Pancreas (tissue), 10 donors: Measurements from ENCODE around the gene TAF11L4. TPM values are rescaled to one million over a fixed set of nuclear protein-coding genes. Genes with fewer than 3 reads are reported as not detected.
"Not testable (repeated sequence)": the region's sequence is repeated elsewhere in the genome, so short reads cannot be mapped to it uniquely, and the experiment has no call there.

Source experiments
- ATAC-seq, 4 donors: fragments of 200-7000 bp; cut with Tn5 transposase; one replicate each; pipeline versions ENCODE4 v1.8.0 to v1.9.1; 2020; ENCODE audit warnings: mild to moderate bottlenecking in 4 of 4, moderate library complexity in 4 of 4
- DNase-seq, 6 donors: peaks; one replicate each; pipeline ENCODE4 v3.0.0-alpha.2; 2020
- FAIRE-seq: peaks from 2 replicates; lab custom pipeline; 2012; peaks lifted over from hg19 to GRCh38; lab: Jason Lieb, UNC
- H3K27ac ChIP-seq, 4 donors: fragments of 200-600 bp; sonication (generic); 1 replicate in 3 of 4; 2 replicates in 1 of 4; pipeline versions ENCODE4 v1.5.0 to v1.8.0; 2020
- H3K27me3 ChIP-seq, 4 donors: fragments of 200-600 bp; one replicate each; pipeline ENCODE4 v1.8.0; 2021
- H3K36me3 ChIP-seq, 3 donors: fragments of 200-600 bp; sonication (generic) in 1 of 3; one replicate each; pipeline versions ENCODE4 v1.5.0 to v1.8.0; 2020 to 2021
- H3K4me1 ChIP-seq, 3 donors: fragments of 200-600 bp; one replicate each; pipeline ENCODE4 v1.8.0; 2021
- H3K4me3 ChIP-seq, 4 donors: fragments of 200-600 bp; sonication (generic) in 2 of 4; one replicate each; pipeline versions ENCODE4 v1.5.0 to v1.8.0; 2020 to 2021
- H3K9me3 ChIP-seq, 4 donors: fragments of 200-600 bp; one replicate each; pipeline ENCODE4 v1.8.0; 2021
- CTCF ChIP-seq, 4 donors: fragments of 200-600 bp; sonication (generic) in 3 of 4; IDR thresholded peaks; one replicate each; pipeline versions ENCODE4 v1.5.0 to v1.8.0; 2021; ENCODE audit warnings: antibody characterized with exemption in 4 of 4
- WGBS, 2 donors: extraction: QIAGEN DNeasy Blood & Tissue Kit; methylation state at CpG; one replicate each; pipeline ENCODE4 v1.1.7; 2013; 5-methylcytosine and 5-hydroxymethylcytosine counted together
- intact Hi-C, 3 donors: fragments of 100-400 bp; cut with DNase I; formaldehyde crosslinking; loops; one replicate each; pipeline versions ENCODE4 v1.11.1 to v1.14.2; 2022
- polyA plus RNA-seq, 2 donors: library from polyadenylated mRNA; stranded (reverse); fragments of 200-250 nt; gene quantifications; one replicate each; pipeline ENCODE4 v1.2.3, GENCODE V29; 2013
- total RNA-seq, 6 donors: library from RNA; stranded (reverse); fragmentation: NEBNext Ultra II Directional in 4 of 6; extraction: Animal tissue kit (Norgen Biotek cat#: 25700) in 4 of 6; gene quantifications; one replicate each; pipeline versions ENCODE4 v1.2.1 to v1.2.4, GENCODE V29; 2021 to 2023
- donor health status: healthy with polysubstance abuse.
- donor health status: DM: no; HTN: no; CAD: no; lungs with moderate emphysema.
- donor health status: DM: no; HTN: no; CAD: no.
- donor health status: control.
- donor health status: control.
- donor health status: Bipolar disorder and iron deficiency.
- donor health status: DM: yes; HTN: yes; CAD: no.
- donor health status: DM: no; HTN: no; CAD: no.
- donor health status: DM: no; HTN: no; CAD: no.
- donor health status: DM: yes; HTN: yes; CAD: no.

The TAF11L4 gene
- total and polyA plus RNA-seq, 8 donors, result not detected

GRCh38 chr5:17511775-17512325 is 9.8 kb upstream of the TAF11L4 start:
- DNase-seq, result no peak
- 82 to 90% methylated on average over 17 of the region's 17 CpGs for WGBS, 2 donors
- no peak for ATAC-seq
- Histone ChIP-seq H3K27me3 (no peaks in the 10 kb centered on the region), H3K4me1 (no peaks in the 10 kb centered on the region), H3K36me3 (no peaks in the 10 kb centered on the region), H3K27ac (no peak overlapping the region), H3K9me3 (no peaks in the 10 kb centered on the region), H3K4me3 (no peak overlapping the region)
- intact Hi-C loops, result no loop called here
- no peak for FAIRE-seq
- no peak for TF ChIP-seq CTCF (IDR thresholded peaks at IDR 0.05)

GRCh38 chr5:17517526-17517925 is 4.1 kb upstream of the TAF11L4 start:
- FAIRE-seq, H3K27me3 ChIP-seq, H3K9me3 ChIP-seq, H3K4me3 ChIP-seq, ATAC-seq, intact Hi-C loops, H3K36me3 ChIP-seq, H3K4me1 ChIP-seq, H3K27ac ChIP-seq: not testable (repeated sequence)
- DNase-seq, result peak in 2 of 6 donors; percentile 43 to 58
- WGBS, 2 donors, result 70 to 77% methylated on average over 8 to 9 of the region's 12 CpGs

- intact Hi-C loops, FAIRE-seq, H3K4me1 ChIP-seq, H3K27ac ChIP-seq, H3K4me3 ChIP-seq, DNase-seq, H3K36me3 ChIP-seq, H3K27me3 ChIP-seq, H3K9me3 ChIP-seq, ATAC-seq: not testable (repeated sequence)
- WGBS, 2 donors, result no CpG with 5 or more reads among the region's 15 CpGs
Measured at GRCh38 chr5:17518067-17518466, 3.5 kb upstream of the TAF11L4 start, which contains the start of gene TAF11L3. TAF11L3 (plus strand) TSS chr5:17518367.

- ATAC-seq, H3K4me3 ChIP-seq, H3K27me3 ChIP-seq, H3K36me3 ChIP-seq, H3K9me3 ChIP-seq, H3K27ac ChIP-seq, H3K4me1 ChIP-seq, intact Hi-C loops, FAIRE-seq, DNase-seq: not testable (repeated sequence)
- WGBS, 2 donors, result 79 to 85% methylated on average over 8 of the region's 14 CpGs
Measured at GRCh38 chr5:17519508-17519907, 2.1 kb upstream of the TAF11L4 start.

- H3K27me3 ChIP-seq, H3K27ac ChIP-seq, H3K4me1 ChIP-seq, H3K4me3 ChIP-seq, intact Hi-C loops, DNase-seq, FAIRE-seq, H3K36me3 ChIP-seq, H3K9me3 ChIP-seq, ATAC-seq: not testable (repeated sequence)
- WGBS, 2 donors, result no CpG with 5 or more reads among the region's 15 CpGs
Measured at GRCh38 chr5:17524935-17525334, 3.3 kb downstream of the TAF11L4 start, which contains the start of gene TAF11L5. TAF11L5 (plus strand) TSS chr5:17525235.

- H3K27me3 ChIP-seq, H3K4me3 ChIP-seq, H3K36me3 ChIP-seq, FAIRE-seq, H3K4me1 ChIP-seq, intact Hi-C loops, H3K27ac ChIP-seq, ATAC-seq, H3K9me3 ChIP-seq: not testable (repeated sequence)
- peak in 3 of 6 donors; percentile 9 to 44 (median 23) for DNase-seq
- WGBS, 2 donors, result 78 to 85% methylated on average over 9 of the region's 17 CpGs
Measured at GRCh38 chr5:17526504-17526903, 4.9 kb downstream of the TAF11L4 start.

- H3K36me3 ChIP-seq, DNase-seq, ATAC-seq, H3K9me3 ChIP-seq, H3K4me1 ChIP-seq, H3K27ac ChIP-seq, H3K4me3 ChIP-seq, FAIRE-seq, H3K27me3 ChIP-seq, intact Hi-C loops: not testable (repeated sequence)
- no CpG with 5 or more reads among the region's 15 CpGs for WGBS, 2 donors
Measured at GRCh38 chr5:17528369-17528768, 6.8 kb downstream of the TAF11L4 start, which contains the start of gene TAF11L6. TAF11L6 (plus strand) TSS chr5:17528669.

Other genes with a start within 250 kb of the TAF11L4 start
- gene TAF11L2, start 23.6 kb upstream of the TAF11L4 start, total RNA-seq, result not detected
- not detected for gene TAF11L2, start 23.6 kb upstream of the TAF11L4 start, polyA plus RNA-seq
- gene TAF11L3, start 3.4 kb upstream of the TAF11L4 start, total RNA-seq, result not detected
- gene TAF11L3, start 3.4 kb upstream of the TAF11L4 start, polyA plus RNA-seq, result not detected
- gene TAF11L5, start 3.4 kb downstream of the TAF11L4 start, total RNA-seq, result not detected
- not detected for gene TAF11L5, start 3.4 kb downstream of the TAF11L4 start, polyA plus RNA-seq
- not detected for gene TAF11L6, start 6.9 kb downstream of the TAF11L4 start, total RNA-seq
- gene TAF11L6, start 6.9 kb downstream of the TAF11L4 start, polyA plus RNA-seq, result not detected
- gene TAF11L7, start 64.0 kb downstream of the TAF11L4 start, total RNA-seq, result not detected
- not detected for gene TAF11L7, start 64.0 kb downstream of the TAF11L4 start, polyA plus RNA-seq
- gene TAF11L8, start 69.2 kb downstream of the TAF11L4 start, total RNA-seq, result not detected
- gene TAF11L8, start 69.2 kb downstream of the TAF11L4 start, polyA plus RNA-seq, result not detected
- gene TAF11L9, start 72.6 kb downstream of the TAF11L4 start, total RNA-seq, result not detected
- not detected for gene TAF11L9, start 72.6 kb downstream of the TAF11L4 start, polyA plus RNA-seq
- not detected for gene TAF11L10, start 76.0 kb downstream of the TAF11L4 start, total RNA-seq
- gene TAF11L10, start 76.0 kb downstream of the TAF11L4 start, polyA plus RNA-seq, result not detected
- gene TAF11L11, start 82.4 kb downstream of the TAF11L4 start, total RNA-seq, result not detected
- gene TAF11L11, start 82.4 kb downstream of the TAF11L4 start, polyA plus RNA-seq, result not detected
- not detected for gene TAF11L12, start 88.6 kb downstream of the TAF11L4 start, total RNA-seq
- gene TAF11L12, start 88.6 kb downstream of the TAF11L4 start, polyA plus RNA-seq, result not detected
- gene TAF11L13, start 110.3 kb downstream of the TAF11L4 start, total RNA-seq, result not detected
- not detected for gene TAF11L13, start 110.3 kb downstream of the TAF11L4 start, polyA plus RNA-seq
- gene TAF11L14, start 112.7 kb downstream of the TAF11L4 start, total RNA-seq, result not detected
- gene TAF11L14, start 112.7 kb downstream of the TAF11L4 start, polyA plus RNA-seq, result not detected